Fibroblast of upper back skin (primary cell): ENCODE data around the gene FHOD3.

Experiments
- DNase-seq: peaks from one replicate; pipeline ENCODE4 v3.0.0-alpha.2; 2013

FHOD3 gene

DNA sequence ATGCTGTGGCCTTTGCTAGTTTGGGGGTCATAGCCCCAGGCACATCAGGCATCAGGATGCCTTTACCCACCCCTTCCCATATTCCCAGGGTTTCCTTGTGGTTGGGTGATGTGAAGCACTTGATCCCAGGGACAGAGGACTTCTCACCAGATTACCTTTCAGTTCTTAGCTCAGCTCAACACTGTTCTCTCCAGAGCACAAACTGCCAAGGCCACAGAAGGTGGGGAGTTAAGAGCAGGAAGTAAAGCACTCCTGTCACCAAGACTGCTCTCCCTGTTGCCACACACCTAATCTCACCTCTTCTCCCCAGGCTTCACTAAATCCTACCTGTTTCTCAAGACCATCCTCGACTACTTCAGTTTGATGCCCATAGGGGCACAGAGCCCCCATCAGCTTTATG, 25.9 kb downstream of the FHOD3 start:
- no peak for DNase-seq

GRCh38 chr18:36325846-36326245, 28.3 kb downstream of the FHOD3 start:
- no peak for DNase-seq

DNA sequence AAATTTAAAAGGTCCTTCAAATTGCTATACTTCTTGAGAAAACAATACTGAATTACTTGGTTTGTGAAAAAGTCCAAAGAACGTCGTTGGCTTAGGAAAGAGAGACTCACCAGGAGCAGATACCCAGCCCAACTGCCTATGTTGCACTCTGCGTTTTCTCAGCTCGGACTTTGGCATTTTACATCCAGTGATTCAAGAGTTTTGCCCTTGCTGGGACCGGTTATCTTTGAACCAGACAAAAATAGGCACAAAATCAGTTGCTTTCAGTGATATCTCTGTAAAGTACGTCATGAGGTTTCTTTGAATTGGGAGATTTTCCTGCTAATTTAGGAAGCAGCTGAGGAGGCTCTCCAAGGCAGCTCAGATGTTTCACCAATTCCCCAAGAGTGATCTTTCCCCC, 29.3 kb downstream of the FHOD3 start:
- no peak for DNase-seq

GRCh38 chr18:36327352-36328316, 30.1 kb downstream of the FHOD3 start:
- no peak for DNase-seq

DNA sequence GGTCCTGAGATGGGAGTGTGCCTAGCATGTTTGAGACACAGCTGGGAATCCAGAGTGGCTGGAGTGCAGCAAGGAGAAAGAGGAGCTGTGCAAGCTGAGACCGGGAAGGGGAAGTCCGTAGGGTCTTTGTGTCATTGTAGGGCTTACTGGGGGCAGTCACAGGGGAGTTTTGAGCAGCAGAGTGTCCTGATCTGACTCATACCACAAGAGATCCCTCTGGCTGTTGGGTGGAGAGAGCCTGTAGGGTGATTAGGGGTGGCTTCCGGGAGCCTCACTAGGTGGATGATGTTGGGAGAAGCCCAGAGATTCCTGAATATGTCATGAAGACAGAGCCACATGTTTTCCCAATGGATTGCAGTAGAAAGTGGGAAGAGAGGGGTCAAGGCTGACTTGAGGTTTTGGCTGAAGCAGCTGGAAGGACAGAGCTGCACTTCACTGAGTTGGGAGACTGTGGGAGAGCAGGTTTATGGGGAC, 30.9 kb downstream of the FHOD3 start:
- no peak for DNase-seq

DNA sequence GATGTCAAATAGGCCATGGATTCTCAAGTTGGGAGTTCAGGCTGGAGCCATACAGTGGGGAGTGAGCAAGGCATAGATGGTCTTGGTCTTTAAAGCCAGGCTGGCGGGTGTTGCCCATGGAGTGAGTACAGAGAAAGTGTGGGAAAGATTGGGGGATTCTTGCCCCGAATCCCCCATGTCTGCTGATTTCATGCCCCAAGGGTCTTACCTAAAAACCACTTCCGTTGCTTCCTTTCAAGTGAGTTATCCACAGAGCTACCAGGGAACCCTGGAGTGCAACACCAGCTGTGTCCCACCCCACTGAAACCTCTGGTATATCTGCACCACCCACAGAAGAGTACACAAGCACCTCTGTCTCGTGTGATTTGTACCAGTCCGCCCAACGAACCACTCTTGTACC, 31.4 kb downstream of the FHOD3 start:
- DNase-seq = no peak

DNA sequence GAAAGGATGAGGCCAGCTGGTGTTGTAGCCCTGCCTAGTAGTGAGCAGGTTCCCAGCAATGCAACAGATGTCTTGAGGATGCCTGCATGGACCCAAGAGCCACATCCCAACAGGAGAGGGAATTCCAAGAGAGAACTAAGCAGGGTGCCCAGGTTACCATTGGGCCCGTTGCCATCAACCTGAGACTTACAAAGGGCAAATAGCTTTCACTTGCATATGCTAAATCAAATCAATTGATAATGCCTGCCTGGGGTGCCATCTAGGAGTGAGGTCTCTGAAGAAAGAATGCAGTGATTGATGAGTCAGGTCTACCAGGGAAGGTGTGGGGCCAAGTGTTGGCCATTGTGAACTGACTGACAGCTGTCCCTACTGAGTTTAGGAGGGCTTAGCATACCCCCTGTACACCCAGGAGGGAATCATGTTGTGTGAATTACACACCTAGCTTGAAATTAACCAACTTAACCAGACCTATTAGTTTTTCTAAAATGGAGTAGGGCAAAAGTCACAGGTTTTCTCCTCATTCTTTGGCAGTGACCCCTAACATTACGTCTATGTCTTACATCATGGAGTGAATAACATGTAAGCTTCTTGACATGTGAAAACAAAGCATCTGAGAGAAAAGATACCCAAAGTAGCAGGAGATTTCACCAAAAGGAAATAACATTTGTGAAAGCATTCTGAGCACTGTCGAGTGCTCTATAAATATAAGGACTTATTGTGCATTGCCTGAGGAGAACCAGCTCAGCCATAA, 32.3 kb downstream of the FHOD3 start:
- no peak for DNase-seq

- DNase-seq = peak; percentile 34
Measured at GRCh38 chr18:36330435-36331052, 33.0 kb downstream of the FHOD3 start.

- no peak for DNase-seq
Measured at GRCh38 chr18:36331521-36331971, 34.0 kb downstream of the FHOD3 start.

DNA sequence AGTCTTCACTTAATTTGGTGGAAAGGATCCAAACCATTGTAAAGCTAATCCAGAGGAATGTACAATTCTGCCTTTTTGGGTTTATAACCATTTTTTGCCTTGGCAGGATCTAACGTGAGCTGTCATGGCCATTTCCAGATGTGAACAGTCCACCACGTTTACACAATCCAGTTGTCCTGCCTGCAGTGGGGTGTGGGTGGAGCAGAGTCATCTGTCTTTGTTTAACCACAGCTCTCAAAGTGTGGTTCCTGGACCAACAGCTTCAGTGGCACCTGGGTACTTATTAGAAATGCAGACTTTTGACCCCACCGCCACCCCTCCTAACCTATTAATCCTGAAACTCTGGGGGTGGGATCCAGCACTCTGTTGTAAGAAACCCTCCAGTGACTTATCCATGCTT, 35.9 kb downstream of the FHOD3 start:
- DNase-seq = peak; percentile 76

DNA sequence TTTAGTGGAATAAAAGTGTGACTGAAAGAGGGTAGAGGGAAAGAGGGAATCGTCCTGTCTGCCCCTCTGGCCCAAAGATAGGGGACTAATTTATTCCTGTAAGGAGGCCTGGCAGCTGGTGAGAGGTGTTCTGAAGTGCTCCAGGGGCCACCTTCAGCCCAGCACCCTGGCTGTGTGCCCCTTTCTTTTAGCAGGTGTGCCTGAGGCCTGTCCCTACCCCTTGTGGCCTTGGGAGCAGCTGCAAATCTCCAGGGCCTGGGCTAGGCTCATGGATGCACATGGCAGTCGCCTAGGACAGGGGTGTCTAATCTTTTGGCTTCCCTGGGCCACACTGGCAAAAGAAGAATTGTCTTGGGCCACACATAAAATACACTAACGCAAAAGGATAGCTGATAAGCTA, 37.3 kb downstream of the FHOD3 start:
- DNase-seq = no peak

DNA sequence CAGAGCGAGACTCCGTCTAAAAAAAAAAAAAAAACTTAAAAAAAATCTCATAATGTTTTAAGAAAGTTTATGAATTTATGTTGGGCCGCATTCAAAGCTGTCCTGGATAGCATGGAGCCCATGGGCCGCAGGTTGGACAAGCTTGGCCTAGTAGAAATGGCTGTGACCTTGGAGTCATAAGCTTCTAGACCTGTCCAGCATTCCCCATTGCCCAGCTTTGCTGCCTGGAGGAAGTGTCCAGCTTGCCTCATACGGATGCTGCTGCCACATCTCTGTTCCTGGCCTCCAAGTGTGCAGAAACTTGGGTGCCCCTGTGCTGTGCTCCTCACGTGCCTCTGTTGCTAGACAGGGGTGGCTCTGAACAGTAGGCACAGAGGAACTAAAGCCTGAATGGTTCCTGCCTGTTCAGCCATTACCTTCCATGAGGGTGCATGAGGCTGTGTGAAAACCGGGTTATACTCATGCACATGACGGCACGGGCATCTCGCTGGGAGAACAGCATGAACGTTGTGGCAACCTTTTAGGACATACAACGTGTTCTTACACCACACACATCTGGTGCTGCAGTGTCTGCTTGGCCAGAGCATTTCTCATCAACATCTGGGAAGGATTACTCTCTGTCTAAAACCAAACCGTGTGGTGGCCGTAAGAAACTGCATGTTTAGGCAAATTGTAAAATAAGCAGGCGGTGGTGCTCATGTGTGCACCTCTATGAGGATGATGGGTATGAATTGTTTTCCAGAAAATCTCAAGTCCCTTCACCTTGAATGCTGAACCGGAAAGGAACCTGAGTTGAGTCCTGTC, 38.2 kb downstream of the FHOD3 start:
- DNase-seq = peak; percentile 62

- DNase-seq = no peak
Measured at GRCh38 chr18:36337679-36338402, 40.3 kb downstream of the FHOD3 start.

GRCh38 chr18:36338403-36338933, 41.0 kb downstream of the FHOD3 start:
- DNase-seq = no peak

DNA sequence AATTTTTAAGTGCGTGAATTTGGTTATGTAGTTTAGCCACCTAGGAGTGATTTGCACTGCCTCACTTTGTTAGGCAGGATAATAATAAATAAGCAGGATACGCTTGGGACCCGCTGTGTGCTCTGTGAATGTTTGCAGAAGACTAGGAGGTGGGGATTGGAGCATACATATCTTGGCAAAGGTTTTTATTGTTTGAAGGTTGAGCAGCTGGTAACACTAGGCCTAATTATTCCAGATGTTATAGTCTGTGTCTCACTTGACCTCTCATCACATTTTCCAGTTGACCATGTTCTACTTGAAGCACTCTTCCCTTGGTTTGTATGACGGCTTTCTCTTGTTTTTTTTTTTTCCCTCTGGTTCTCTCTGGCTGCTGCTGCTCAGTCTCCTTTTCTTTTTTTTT, 42.7 kb downstream of the FHOD3 start:
- no peak for DNase-seq

- no peak for DNase-seq
Measured at GRCh38 chr18:36341944-36342343, 44.4 kb downstream of the FHOD3 start.

DNA sequence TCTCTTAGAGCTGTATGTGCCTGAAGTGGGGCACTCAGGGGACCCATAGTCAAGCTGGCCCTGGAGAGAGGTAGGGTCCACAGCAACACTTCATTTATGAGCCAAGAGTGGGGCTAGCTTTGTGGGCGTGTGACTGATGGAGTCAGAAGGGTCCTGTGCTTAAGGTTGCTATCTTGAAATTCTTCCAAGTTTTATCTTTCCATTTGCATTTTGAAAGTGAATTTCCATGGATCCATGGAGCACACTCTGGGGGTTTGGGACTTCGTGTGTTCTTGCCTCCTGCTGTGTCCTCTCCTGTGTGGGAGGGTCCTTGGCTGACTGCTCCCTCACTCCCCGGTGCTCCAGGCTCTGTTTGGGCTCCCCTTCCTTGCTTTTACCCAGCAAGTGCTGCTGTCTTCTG, 50.8 kb downstream of the FHOD3 start:
- no peak for DNase-seq

DNA sequence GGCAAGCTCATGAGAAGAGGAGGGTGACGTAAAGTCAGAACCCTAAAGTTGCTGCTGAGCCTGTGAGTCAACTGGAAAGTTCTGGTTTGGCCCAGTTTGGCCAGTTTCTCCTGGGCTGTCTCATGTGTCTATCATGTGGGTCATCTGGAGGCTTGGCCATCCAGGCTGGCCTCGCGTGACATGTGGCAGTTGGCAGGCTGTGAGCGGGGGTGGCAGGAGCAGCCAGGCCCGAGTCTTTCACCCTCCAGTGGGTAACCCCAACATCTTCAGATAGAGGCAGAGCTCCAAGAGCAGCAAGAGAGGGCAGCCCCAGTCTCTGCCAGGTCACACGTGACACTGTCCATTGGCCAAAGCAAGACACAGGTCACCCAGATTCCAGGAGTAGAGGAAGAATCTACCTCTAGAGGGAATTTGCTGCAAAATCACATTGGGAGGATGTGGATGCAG, 51.5 kb downstream of the FHOD3 start:
- DNase-seq = no peak

DNA sequence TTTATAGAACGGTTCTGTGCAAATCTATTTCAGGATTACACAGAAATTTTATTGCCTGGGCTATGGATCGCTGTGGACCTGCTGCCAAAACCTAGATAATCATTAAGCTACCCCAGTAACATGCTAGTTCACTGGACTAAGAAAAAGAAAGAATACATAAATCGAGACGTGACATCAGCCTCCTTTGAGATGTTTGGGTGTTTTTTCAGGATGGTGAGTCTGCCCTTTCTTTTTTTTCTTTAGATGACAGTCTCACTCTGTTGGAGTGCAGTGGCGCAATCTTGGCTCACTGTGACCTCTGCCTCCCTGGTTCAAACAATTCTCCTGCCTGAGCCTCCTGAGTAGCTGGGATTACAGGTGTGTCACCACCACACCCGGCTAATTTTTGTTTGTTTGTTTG, 52.0 kb downstream of the FHOD3 start:
- no peak for DNase-seq

GRCh38 chr18:36350251-36350651, 52.7 kb downstream of the FHOD3 start:
- no peak for DNase-seq

DNA sequence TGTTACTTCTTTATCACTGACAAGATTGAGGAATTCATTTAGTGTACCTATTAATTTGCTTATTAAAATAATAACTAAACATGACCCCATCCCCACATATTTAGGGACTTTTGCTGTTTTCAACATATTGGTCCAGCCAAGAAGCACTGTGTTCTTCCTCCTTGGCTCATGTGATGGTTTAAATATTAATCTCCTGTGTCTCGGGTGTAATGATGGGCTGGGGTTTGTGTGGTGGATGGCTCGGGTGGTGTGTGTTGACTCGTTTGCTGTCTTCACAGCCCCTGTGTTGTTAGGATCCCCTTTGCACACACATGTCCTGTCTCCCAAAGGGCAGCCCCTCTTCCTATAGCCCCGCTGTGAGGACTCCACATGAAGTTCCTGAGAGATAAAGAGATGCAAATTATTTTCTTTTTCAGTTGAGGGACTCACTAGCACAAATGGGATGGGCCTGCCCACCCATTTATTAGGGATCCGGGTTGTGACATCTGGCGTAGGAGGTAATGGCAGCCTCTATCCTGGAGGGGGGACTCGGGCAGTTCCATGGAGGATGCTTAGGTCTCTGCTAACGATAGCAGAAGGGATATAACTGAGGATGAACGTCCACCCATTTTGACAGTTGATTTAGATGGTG, 53.4 kb downstream of the FHOD3 start:
- no peak for DNase-seq
